H4 (cell line): ENCODE results near the gene INSC. TPM values are rescaled to one million over a fixed set of nuclear protein-coding genes. Genes with fewer than 3 reads are reported as not detected.
"Not testable (repeated sequence)": the region's sequence is repeated elsewhere in the genome, so short reads cannot be mapped to it uniquely, and the experiment has no call there.

ENCODE experiments used
- DNase-seq: peaks from one replicate; pipeline ENCODE4 v3.0.0-alpha.2; 2015; ENCODE audit warnings: low spot score
- total RNA-seq: library from RNA; depleted of rRNA; stranded (reverse); fragments of >200 nt; shearing (Covaris generic); gene quantifications from 2 replicates; pipeline ENCODE4 v1.2.3, GENCODE V29; 2014; rRNA removed

INSC gene, protein sequence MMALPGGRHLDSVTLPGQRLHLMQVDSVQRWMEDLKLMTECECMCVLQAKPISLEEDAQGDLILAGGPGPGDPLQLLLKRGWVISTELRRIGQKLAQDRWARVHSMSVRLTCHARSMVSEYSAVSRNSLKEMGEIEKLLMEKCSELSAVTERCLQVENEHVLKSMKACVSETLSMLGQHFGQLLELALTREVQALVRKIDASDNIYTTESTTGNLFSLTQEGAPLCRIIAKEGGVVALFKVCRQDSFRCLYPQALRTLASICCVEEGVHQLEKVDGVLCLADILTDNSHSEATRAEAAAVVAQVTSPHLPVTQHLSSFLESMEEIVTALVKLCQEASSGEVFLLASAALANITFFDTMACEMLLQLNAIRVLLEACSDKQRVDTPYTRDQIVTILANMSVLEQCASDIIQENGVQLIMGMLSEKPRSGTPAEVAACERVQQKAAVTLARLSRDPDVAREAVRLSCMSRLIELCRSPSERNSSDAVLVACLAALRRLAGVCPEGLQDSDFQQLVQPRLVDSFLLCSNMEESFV
- 0.23 TPM in 1 of 2 replicates, not detected in the other for total RNA-seq

GRCh38 chr11:15114501-15115475 lies at the start of gene INSC:
INSC (plus strand) TSS chr11:15114923; CDS start chr11:15149175, 34,252 bp downstream.
- DNase-seq = no peak

DNA sequence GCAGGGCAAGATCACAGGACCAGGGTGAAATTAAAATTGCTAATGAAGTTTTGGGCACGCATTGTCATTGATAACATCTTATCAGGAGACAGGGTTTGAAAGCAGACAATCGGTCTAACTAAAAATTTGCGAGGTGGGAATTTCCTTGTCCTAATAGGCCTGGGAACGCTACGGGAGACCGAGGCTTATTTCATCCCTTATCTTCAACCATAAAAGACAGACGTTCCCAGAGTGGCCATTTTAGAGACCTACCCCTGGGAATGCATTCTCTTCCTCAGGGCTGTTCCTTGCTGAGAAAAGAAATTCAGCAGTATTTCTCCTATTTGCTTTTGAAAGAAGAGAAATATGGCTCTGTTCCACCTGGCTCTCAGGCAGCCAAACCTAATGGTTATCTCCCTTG lies 45.0 kb upstream of the INSC start:
- DNase-seq = not testable (repeated sequence)

DNA sequence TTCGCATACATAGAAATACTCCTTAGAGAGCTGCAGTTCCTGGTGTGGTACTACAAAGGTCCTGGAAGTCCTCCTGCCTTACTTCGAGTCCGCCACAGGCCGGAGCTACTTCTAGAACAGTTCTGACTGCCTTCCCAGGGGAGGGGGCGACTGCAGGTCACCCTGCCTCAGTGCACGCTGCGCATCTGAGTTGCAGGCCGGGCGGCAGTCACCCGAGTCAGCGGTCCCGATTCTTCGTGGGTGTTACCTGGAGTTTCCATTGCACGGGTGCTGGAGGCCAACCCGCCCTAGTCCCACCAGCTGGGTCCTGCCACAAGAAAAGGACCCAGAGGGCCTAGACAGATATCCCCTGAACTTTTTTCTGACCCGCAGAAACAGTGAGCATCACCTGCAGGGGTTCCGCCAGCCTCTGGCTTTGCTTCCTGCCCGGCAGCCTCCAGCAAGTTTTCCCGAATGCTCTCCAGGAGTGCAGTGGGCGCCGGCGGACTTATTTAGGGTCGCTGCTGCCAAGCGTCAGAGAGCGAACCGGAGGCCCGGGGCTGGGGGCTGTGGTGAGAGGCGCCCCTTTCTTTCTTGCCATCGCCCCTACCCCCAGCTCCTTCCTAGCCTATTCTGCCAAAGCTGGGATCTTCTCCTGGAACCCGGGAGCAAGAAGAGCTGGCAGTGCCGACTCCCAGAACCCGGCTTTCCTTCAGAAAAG lies 43.0 kb upstream of the INSC start:
- no peak for DNase-seq

GRCh38 chr11:15072551-15073143 lies 42.1 kb upstream of the INSC start:
- DNase-seq = no peak

DNA sequence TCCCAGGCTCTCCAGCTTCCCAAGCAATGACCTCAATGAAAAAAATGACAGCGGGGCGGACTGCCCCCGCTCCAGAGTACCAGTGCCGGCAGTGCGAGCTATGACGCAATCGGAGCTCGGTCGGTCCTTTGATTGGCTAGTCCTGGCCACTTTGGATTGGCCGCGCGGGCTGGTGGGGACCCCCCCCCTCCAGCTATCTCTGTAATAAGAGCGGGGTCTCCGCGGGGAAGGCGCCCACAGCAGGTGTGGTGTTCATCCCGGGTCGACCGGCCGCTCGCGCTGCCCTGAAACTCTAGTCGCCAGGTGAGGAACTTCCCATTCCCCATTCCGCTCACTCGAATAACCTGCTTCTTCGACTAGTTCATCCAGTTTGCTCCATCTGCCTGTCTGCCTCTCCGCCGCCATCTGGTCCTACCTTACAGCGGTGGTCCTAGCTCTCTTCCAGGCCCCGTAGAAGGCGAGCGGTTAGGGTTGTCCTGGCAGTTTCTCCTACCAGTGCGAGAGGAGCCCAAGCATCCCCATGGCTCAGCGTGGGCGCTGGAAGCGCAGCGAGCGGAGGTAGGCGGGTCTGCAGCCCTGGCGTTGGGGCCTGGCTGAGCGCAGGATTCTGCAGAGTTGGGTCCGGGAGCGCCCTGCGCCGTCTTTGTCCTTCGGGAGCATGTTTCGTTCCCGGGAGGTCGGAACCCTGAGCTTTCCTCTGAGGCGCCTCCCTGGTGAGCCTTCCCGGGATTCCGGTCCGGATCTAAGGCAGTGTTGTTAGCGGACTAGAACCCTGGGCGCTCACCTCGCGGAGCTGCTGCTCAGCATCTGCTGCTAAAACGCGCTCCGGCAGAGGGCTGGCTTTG lies 41.1 kb upstream of the INSC start, which contains the start of gene CALCB:
Gene CALCB, plus strand, starts transcription at position 233 of the 845 bp plus-strand sequence. CDS start 1,126 bp downstream, outside the sequence.
- DNase-seq = no peak

- DNase-seq = peak; percentile 84
Observed at GRCh38 chr11:15074206-15075161, 40.2 kb upstream of the INSC start.

- DNase-seq = no peak
Observed at GRCh38 chr11:15075162-15075526, 39.6 kb upstream of the INSC start.

- no peak for DNase-seq
Observed at GRCh38 chr11:15091175-15091574, 23.5 kb upstream of the INSC start.

DNA sequence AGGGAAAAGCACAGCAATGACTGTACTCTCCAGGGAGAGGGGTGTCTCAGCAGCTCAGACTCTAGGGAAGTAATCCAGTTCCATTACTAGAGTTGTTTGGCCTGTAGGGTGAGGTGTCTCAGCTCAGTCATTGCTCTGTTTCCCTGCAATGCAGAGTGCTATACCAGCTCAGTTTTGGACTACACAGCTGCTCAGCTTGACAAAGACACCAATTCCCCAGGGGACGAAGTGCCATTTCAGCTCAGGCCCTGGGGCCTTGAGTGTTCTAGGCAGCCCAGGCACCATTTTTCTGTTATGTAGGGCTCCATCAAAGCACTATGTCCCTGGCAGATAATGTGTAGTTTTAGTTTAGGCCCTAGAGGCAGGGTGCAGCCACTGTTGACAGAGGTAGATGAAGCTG lies 23.1 kb upstream of the INSC start:
- no peak for DNase-seq

DNA sequence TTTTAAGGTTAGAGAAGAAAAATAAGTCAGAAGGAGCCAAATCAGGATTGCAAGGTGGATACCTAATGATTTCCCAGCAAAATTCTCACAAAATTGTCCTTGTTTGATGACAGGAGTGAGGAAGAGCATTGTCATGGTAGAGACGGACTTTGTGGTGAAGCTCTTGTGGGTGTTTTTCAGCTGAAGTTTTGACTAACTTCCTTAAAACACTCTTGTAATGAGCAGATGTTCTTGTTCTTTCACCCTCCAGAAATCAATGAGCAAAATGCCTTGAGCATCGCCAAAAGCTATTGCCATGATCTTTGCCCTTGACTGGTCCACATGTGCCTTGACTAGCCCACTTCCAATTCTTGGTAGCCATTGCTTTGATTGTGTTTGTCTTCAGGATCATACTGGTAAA lies 21.3 kb upstream of the INSC start:
- DNase-seq = no peak

DNA sequence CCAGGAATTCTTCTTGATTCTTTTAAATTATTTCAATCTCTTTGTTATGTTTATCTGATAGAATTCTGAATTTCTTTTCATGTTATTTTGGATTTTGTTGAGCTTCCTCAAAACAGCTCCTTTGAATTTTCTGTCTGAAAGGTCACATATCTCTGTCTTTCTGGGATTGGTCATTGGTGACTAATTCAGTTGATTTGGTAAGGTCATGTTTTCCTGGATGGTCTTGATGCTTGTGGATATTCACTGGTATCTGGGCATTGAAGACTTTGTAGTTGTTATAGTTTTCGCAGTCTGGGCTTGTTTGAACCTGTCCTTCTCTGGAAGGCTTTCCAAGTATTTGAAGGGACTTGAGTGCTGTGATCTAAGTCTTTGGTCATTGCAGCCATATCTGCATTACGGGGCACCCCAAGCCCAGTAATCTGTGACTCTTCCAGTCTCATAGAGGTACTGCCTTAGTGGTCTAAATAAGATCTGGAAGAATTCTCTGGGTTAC lies 18.9 kb upstream of the INSC start:
- DNase-seq = no peak

DNA sequence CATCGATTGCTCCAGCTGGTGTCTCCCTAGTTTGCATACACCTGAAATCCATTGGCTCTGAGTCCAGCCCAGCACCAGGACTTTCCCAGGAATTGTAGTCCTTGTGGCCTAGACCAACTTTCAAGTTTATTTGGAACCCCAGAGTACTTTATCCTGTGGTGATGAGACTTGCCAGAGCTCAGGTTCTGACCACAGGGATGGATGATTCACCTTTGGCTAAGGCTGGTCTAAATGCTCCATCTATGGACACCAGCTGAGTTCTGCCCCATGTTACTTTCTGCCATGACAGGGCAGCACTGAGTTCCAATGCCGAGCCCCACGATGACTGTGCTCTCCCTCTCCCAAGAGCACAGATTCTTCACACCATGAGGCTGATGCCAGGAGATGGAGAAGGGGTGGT lies 17.3 kb upstream of the INSC start:
- no peak for DNase-seq

DNA sequence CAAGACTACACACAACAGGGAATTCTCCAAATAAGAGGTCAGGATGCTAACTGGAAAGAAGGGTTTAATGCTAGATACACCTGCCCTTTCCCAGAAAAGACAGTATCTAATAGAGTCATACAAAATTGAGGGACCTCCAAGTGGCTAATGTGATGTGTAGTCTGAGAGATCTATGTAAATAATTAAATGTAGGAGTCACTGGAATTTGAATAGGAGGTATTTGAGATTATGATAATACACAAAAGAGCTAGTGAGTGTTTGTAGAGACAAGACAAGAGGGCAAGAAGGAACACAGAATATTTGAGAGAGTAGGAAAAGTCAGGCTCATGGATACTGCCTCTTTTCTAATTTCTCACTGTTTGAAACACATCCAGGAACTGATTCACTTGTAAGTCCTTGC lies 15.5 kb upstream of the INSC start:
- DNase-seq = no peak

GRCh38 chr11:15101072-15101709 lies 13.5 kb upstream of the INSC start:
- peak; percentile 68 for DNase-seq

GRCh38 chr11:15104166-15104565 lies 10.6 kb upstream of the INSC start:
- no peak for DNase-seq

- peak; percentile 83 for DNase-seq
Observed at GRCh38 chr11:15106201-15106965, 8.3 kb upstream of the INSC start.

DNA sequence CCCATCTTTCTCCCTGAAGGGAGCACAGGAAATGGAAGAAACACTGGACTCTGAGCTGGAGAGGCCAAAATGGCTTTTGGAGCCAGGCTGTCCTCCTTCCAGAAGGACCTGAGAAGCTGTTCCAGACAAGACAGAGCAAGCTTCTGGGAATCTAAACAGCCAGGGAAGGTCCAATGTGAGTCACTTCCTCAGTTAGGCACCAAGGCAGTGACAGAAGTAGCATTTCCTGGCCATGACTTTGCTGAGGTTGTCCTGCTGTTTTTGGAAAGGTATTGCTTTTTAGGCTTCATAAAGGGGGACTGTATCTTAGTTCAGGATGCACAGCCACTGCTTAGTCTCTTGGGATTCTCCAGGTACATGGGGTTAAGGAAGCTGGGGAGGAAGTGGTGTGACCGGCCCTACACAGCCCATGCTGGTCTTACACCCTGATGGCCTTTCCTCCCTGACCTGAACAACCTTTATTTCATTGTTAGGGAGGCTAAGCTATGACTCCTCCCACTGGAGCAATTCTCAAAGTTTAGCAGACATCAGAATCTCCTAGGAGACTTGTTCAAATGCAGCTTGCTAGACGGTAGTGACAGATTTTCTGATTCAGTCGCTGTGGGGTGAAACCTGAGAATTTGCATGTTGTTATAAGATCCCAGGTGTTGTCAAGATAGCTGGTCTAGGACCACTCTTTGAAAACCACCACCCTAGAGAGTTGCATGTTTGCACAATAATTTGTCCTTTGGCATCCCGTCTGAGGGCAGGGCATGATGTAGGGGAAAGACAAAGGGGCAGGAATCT lies 6.8 kb upstream of the INSC start:
- DNase-seq = no peak
